SKM-1 (cell line): Measurements from ENCODE around the gene RTP3.
"Not testable (repeated sequence)": the region's sequence is repeated elsewhere in the genome, so short reads cannot be mapped to it uniquely, and the experiment has no call there.

Experiments
- DNase-seq: peaks from one replicate; lab custom pipeline; 2025; ENCODE audit not compliant: unreplicated experiment; lab: John Stamatoyannopoulos, UW

RTP3 gene

DNA sequence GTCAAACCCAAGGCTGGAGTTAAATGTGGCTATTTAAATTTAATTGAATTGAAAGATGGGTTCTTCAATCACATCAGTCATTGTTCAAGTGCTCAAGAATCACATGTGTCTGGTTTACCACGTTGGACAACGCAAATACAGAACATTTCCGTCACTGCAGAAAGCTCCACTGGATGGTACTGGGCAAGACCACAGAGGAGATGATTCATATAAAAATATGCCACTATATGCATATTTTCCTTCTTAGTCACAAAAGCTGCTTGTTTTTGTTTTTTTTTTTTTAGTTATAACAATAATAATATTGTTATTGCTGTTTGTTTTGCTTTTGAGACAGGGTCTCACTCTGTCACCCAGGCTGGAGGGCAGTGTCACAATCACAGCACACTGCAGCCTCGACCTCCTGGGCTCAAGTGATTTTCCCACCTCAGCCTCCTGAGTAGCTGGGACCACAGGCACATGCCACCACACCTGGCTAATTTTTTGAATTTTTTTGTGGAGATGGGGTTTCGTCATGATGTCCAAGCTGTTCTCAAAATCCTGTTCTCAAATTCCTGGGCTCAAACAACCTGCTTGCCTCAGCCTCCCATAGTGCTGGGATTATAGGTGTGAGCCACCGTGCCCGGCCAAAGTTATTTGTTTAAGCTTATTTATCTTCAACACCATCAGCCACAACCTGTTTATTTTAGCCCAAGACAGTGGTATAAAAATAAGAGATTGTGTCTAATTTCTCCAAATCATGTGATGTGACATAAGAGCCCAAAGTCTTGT is 19.4 kb downstream of the RTP3 start:
- no peak for DNase-seq

DNA sequence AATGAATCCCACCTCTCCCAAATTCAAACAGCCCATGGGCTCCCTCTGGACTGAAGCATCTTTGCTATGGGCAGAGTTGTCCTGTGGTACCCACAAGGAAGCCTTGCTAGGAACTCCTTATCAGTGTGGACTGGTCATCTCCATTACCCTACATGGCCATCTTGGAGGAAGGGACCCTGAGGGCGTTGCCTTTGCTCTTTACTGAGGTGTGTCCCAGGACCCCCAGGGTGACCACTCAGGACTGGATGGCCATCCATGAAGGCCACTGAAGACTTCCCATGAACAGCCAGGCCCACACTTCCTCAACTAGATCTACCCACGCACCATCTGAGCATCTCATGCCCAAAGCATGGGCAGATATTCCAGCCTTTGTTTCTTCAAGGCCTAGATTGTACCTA is 20.0 kb downstream of the RTP3 start:
- DNase-seq, result no peak

DNA sequence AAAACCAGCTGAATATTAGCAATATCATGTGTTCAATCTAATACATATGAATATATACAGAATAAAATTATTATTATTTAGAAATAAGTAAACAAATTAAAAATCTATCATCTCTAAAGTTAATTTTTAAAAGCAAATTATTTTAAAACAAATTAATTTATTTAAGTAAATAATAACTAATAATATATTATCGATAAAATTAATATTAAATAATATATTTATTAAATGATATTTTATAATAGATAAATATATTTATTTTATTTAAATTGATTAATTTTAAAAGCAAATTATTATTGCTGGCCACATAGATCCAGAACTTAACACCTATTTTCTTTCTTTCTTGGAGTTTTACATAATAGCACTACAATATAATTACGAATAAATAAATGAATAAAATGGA is 22.2 kb downstream of the RTP3 start:
- DNase-seq, result no peak

DNA sequence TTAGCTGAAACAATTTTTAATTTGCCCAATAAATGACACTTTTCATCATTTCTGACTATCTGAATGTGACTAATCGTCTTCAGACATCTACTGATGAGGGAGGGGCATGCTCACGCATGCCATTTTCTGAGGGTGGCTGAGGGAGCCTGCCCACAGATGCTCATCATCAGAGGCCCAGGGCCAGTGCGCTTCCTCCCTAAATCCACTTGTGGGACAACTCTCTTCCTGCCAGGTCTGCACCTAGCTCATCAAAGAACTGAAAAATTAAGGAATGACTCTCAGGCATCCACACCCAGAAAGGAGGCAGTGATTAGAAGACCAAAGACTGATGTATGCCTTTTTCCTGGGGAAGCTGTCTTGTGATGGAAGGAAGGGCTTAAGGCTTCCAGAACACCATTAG is 22.8 kb downstream of the RTP3 start:
- DNase-seq, result no peak

DNA sequence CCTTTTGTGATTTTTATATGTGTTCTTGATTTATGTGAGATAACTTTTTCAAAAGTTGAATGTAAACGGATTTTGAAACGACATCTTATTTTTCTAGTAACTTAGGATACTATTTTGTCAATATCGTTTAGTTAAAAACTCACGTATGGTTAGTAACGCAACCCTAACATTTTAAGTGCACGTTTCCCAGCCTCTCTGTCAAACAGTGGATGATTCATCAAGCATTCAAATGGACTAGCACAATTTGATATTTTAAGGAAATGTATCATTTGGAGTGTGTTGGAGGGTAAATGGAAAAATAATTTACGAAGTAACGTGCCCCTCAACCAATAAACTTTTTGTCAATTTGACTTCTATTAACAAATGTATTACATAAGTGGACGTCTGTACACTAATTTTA is 23.3 kb downstream of the RTP3 start:
- no peak for DNase-seq

DNA sequence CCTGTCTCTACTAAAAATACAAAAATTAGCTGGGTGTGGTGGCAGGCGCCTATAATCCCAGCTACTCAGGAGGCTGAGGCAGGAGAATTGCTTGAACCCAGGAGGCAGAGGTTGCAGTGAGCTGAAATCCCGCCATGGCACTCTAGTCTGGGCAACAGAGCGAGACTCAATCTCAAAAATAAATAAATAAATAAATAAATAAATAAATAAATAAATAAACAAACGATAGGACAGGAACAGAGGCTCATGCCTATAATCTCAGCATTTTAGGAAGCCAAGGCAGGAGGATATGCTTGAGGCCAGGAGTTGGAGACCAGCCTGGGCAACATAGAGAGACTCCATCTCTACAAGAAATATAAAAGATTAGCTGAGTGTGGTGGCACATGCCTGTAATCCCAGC is 24.4 kb downstream of the RTP3 start:
- not testable (repeated sequence) for DNase-seq

DNA sequence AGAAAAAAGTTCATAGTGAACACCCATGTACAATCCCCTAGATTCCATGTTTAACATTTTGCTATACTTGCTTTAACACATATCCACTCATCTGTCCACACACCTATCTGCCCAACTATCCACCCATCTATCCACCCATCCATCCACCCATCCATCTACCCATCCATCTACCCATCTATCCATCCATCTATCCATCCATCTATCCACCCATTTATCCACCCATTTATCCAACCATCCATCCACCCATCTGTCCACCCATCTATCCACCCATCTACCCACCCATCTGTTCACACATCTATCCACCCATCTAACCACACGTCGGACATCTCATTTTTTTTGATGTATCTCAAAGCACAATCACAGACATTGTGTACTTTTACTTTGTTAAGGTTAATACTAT is 25.8 kb downstream of the RTP3 start:
- no peak for DNase-seq

DNA sequence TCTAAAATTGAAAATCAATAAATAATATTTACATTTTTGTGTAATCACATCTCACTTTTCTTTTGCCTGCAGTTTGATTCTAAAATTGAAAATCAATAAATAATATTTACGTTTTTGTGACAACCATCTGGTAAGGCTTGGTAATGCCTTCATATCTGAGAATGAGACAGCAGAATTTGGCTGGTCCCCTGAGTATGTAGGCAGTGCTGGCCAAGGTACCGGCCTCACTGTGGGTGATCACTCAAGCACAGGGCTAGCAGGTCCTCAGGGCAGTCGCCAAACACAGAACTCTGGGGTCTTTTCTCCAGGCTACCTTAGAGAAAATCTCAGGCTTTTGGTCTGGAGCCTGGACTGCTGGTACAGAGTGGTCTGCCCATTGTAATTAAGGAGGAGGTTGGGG is 26.2 kb downstream of the RTP3 start:
- DNase-seq, result no peak

DNA sequence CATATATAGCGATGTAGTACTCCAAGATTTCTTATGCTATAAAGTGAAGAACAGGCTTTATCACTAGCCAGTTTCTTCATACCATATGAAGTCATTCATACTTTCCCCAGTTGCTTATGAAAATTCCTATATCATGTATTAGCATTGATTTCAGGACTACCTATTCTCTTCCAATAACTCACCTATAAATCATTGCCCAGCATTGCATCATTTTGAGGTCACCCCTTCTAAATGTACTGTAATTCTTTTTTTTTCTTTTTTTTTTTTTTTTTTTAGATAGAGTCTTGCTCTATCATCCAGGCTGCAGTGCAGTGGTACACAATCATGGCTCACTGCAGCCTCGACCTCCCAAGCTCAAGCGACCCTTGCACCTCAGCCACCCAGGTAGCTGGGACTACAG is 27.1 kb downstream of the RTP3 start:
- DNase-seq, result no peak

DNA sequence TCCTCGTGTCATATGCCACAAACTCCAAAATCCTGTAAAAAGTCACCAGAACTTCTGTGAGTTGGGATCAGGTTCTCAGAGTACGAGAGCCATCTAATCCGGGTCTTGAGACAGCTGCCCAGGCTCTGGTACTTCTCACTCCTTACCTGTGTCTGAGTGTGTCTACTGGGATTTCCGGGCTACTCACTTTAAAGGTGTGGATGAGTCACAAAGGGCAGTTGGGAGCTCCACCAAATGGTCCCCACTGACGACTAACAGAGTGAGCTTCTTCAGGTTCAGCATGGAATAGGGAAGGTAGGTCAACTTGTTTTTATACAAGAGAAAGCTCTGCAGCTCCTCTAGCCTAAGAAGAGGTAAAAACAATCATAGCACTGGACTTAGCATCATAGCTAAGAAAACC is 29.5 kb downstream of the RTP3 start:
- DNase-seq, result no peak

DNA sequence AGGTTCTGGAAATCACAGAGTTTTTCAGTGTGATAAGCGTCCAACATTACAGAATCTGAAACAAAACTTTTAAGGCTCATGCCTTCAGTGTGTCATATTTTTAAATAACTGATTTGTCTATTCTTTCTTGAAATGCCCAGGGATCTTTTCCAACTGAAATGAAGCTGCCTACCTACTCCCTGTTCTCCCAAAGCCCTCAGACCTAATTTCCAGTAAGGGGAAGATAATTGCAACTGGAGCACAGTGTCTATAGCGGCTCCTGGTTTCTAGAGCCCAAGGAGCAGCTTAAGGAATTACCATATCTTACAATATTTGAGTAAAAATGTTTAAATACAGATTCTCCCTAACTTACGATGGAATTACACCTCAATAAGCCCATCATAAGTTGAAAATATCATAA is 35.3 kb downstream of the RTP3 start:
- no peak for DNase-seq

DNA sequence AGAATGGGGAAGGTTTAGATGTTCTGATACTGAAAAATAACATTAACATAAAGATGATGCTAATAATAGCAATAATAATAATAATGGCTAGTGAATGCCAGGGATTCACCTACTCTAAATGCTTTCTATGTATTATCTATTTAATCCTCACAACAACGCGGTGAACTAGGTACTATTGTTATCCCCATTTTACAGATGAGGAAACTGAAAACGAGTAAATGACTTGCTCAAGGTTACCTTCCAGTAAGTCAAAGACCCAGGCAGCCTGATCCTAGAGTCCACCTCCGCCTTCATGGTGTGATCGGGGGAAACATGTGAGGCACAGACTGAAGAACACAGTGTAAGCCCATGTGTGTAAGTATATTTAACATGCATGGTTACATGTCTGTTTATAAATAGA is 38.0 kb downstream of the RTP3 start:
- DNase-seq, result no peak

DNA sequence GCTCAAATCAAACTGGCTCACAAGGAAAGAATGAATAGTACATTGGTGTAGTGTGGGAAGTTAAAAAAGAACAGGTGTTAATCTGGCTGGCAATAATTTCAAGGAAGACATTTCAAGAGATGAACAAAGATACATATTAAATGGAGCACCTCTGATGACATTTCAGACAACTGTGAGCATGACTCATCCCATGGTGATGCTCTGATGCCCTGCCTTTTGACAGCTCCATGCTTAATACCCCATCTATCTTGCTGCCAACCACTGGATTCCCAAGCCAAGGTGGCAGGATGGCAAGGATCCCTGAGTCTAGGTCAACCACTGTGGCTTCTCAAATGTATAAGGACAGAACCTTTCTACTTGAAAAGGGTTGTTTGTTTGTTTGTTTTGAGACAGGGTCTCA is 39.0 kb downstream of the RTP3 start:
- no peak for DNase-seq

DNA sequence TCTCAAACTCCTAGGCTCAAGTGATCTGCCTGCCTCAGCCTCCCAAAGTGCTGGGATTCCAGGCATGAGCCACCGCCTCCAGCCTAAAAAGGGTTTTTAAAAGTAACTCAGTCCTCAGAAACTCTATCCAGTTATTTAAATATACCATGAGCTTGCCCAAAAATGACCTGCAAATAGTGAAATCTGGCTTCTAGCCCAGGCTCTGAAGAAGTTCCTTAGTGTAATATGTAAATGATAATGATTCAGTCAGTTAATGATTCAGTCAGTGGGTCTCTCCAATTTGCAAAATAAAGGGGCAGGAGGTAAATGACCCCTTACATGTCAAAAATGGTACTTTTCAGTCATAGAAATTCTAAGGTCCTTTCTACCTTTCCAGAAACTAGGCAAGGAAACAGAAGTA is 39.5 kb downstream of the RTP3 start:
- DNase-seq, result no peak

DNA sequence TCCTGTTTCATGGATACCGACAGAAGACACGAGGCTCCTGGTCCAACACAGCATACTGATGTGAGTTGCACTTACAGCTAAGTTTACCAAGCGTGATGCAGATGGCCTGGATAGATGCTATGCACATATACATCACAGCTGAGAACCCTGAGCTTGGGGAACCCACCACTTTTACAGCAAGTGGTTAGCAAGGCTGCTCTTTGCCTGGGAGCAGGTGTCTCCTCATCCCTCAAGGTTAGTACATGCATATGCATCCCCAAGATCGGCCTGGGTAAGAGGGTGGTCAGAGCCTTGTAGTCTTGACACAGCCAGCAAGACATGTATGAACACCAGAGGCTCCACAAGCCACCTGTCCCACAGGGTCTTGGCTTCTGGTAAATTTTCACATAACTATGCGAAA is 40.0 kb downstream of the RTP3 start:
- no peak for DNase-seq

DNA sequence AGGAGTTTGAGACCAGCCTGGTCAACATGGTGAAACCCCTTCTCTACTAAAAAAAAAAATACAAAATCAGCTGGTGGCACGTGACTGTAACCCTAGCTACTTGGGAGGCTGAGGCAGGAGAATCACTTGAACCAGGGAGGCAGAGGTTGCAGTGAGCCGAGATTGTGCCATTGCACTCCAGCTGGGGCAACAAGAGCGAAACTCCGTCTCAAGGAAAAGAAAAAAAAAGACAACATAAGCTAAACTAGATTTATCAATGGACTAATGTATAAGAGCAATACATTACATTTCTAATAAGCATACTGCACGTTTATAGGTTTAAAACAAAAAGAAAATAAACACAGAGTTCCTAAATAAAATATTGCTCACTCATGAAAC is 40.6 kb downstream of the RTP3 start:
- not testable (repeated sequence) for DNase-seq

DNA sequence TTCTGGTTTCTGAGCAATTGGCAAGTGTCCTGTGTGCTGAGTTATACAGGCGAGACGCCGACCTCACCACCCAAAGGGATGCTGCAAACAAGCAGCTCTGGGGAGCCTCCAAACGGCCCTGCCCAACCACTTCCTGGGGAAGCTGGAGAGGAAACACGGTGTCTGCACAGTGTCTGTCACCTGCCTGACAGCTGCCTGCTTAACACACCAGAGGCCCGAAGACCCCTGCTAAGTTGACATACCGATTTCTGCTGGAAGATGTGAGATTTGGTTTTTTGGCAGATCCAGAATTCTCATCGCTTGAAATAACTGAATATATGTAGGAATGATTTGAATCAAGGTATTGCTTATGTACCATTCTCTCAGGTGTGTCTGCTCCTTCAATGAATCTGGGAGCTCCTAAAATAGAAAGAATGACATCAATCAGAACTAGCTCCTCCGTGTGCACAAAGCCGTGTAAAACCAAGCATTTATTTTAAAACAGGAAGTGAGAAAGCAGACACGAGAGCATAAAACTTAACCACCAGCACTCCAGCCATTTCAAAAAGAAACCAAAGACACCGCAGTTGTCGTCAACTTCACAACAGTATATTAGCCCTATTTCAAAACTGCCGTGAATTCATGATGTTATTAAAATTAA is 41.1 kb downstream of the RTP3 start:
- DNase-seq, result peak; percentile 73

DNA sequence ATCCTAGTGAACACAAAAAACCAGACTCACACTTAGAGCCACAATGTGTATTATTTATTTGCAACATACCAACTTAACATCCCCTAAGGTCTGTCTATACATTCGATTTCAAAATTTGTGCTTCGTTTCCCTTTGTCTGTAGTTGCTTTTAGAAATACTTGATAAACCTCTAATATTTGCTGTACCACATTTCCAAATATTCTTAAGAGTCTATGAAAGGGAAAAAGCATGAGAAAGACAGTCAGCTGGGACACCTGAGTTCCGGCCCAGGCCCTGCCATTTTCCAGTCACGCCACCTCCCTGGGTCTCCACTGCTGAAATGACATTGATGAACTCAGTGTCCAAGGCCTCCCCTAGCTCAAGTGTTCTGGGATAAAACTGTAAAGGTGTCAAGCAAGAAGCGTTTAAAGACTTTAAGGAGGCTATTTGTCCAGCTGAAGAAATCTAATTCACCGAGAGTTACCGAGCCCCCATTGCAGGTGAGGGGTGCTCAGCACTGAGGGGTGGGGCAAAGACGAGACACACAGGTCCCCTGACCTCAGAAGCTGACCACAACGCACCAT is 41.7 kb downstream of the RTP3 start:
- no peak for DNase-seq

DNA sequence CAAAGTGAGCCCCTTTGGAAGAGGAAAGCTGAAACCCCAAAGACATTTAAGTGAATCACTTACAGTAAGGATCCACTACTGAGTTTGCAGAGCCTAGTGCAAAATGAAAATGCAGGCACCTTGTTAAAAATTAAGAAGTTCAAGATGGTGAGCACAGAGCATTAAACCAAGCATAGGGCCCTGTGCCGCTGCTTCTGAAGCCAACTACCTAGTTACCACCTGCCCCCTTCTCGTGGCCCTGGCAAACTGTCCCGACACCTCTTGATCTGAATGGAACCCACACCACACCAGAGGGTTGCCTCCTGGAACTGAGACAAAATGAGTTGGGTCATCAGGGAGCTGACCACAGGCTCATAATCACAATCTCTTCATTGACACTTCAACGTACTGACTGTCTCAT is 42.8 kb downstream of the RTP3 start:
- DNase-seq, result no peak

DNA sequence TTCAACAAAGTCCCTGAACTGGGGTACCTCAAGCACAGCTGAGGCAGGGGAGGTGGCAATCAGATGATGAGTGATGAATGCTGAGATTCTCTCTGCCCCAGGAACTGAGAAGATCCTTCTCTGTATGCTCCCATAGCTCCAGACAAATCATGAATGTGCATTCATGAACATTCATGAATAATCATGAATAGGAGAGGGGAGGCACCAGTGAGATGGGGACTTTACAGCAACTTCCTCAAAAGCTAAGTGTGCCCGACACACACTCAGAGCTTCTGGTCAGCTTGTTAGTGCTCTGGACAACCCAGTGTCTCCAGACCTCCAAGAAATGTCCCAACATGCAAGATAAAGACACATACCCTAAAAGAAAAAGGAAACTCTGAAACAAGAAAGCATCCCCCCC is 44.1 kb downstream of the RTP3 start:
- peak; percentile 15 for DNase-seq

DNA sequence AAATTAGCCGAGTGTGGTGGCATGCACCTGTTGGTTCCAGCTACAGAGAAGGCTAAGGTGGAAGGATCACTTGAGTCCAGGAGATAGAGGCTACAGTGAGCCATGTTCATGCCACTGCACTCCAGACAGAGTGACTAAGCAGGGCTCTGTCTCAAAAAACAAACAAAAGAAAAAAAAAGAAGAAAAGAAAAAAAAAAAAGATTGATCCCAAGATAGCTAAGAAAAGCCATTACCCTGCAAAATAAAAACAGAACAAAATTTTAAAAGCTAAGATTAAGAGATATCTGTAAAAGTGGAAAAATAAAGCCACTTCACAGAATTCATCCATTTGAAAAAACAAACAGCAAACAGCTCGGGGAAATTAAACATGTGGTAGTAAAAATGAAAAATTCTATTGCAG is 44.6 kb downstream of the RTP3 start:
- no peak for DNase-seq

DNA sequence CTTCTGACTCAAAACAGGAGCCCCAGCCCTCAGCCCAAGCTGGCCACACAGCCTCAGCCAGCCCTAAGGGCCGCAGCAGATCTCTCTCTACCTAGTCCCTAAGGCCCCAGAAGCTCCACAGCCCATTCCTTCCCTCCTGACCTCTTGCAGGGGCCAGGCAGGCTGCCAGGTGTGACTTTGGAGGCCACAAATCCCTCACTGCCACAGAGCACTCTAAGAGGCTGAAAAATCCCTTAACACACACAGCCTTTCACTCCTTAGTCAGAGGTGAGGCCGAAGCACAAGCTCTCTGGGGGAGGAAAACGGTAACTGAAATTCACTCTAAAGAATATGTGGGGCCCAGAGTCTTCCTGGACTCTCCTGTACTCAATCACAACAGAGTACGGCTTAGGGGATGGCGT is 45.0 kb downstream of the RTP3 start:
- no peak for DNase-seq
